Hematopoietic multipotent progenitor cell (in vitro differentiated cells): ENCODE measurements around the gene LAMB4. TPM values are rescaled to one million over a fixed set of nuclear protein-coding genes. Genes with fewer than 3 reads are reported as not detected.
A peak's percentile ranks its signal among the peaks of the same experiment; 100 is the strongest.

Experiments
- DNase-seq, 3 donors: peaks; one replicate each; pipeline ENCODE4 v3.0.0-alpha.2; 2011 to 2015; ENCODE audit warnings: low read depth in 2 of 3, low spot score in 2 of 3
- total RNA-seq: library from RNA; depleted of rRNA; stranded (reverse); fragments of >200 nt; gene quantifications from one replicate; pipeline ENCODE4 v1.2.3, GENCODE V29; 2012

Gene LAMB4
- total RNA-seq, 1 donor: not detected

DNA sequence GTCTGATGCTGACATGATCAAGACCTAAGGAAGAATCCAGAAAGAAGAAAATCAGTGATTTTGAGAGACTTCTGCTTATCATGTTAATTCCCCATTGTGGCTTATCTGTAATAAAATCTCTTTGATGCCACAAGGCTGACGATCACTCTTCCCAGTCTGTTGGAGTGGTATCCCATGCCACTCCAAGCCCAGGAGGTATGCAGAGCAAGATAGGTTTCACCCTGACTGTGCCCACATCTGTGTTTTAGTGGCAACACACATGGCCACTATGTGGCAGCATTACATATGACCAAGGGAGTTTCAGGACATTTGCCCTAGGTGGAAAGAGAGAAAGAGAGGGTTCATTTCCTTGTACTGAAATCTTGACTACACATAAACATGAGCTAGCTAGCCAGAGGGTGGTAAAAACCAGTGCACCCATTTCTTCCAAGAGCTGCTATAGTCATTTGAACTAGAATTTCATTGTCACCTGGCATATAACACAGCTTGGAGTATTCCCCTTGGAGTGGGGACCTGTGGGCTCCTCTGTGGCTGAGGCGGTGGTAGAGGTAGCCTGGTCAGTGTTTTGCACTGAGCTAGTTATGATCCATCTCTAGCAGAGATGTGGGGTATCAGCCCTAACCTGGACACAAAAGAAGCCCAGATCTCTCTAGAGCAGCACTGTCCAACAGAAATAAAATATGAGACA lies 20.8 kb downstream of the LAMB4 start:
- peak in 2 of 3 donors; percentile 18 to 54 for DNase-seq

DNA sequence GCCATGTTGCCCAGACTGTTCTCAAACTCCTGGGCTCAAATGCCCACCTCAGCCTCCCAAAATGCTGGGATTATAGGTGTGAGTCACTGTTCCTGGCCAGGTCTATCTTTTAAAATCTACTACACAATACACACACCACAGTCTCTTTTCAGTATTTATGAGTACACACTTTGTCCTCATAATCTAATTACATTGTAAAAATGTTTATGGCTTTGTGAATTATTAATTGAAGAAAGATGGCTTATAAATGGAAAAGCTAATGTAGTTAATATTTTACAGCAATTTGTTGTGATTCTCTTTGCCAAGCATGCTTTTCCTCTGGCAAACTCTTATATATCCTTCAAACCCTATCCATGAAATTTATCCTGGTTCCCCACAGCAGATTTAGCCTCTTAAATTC lies 22.0 kb downstream of the LAMB4 start:
- DNase-seq: no peak

GRCh38 chr7:108104324-108104723 lies 25.8 kb downstream of the LAMB4 start:
- no peak for DNase-seq

DNA sequence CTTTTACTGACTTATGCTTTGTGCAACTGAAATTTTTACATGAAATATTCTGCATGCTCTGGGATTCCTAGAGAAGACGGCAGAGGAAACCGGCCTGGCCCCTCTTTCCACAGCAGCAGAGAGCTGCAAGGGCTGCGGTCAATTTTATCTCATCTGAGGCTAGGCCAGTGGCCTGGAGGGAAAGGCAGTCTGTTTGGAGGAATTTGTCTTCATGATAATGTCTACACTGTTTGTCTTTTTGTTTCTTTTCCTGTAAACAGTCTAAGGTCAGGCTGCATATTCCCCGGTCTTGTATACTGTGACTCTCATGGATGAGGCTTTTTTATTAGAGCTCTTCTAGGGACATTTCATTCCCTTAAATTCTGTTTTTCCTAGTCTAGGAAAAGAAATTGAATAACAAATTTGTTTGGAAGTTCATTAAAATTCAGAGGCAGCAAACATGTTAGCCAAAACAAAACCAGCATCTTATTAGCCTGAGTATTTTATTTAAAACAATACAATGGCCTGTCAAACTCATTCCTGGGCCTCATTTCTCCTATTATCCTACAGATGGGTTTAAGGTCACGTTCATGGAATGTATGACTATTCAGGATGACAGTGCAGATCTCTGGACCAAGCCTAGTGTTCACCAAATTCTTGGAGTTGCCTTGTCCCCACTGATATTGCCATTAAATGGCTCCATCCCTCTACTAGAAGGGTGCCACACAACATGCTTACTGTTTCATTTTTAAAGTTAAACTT lies 26.4 kb downstream of the LAMB4 start:
- no peak for DNase-seq

GRCh38 chr7:108102671-108103312 lies 27.4 kb downstream of the LAMB4 start:
- no peak for DNase-seq

GRCh38 chr7:108101759-108102158 lies 28.4 kb downstream of the LAMB4 start:
- DNase-seq: no peak

GRCh38 chr7:108099713-108100112 lies 30.4 kb downstream of the LAMB4 start:
- no peak for DNase-seq

DNA sequence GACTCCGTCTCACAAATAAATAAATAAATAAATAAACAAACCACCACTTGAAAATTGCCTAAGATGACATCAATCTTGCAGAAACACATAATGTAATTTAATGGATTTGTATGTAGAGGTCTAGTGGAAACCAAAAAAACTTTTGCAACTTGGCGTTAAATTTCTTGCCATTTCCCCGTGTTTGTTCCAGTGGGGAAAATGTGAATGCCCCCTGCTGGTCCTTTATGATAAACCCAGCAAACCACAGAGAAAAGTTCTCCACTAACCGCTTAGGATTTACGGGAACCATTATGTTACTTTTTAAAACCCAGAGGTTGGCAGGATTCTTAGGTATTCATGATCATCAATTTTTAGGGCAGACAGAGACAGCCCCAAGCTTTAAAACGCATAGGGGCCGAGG lies 32.5 kb downstream of the LAMB4 start:
- peak in 1 of 3 donors; percentile 6 for DNase-seq

DNA sequence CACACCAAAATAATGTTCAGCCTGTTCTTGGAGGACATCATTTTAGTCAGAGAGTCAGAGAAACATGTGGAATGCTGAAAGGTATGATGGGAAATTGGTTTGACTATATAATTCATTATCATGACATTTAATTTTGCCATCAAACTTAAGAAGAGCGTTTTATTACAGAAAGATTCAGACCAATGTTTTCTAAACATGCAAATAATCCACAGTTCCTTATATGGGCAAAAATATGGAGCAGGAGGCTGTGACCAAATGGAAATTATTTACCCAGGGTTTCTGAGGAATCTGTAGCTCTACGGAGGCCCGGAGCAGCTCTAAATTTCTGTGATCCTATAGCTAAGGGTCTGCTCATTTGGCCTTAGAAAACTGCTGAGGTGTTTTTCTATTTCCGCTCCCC lies 33.2 kb downstream of the LAMB4 start:
- DNase-seq: no peak

DNA sequence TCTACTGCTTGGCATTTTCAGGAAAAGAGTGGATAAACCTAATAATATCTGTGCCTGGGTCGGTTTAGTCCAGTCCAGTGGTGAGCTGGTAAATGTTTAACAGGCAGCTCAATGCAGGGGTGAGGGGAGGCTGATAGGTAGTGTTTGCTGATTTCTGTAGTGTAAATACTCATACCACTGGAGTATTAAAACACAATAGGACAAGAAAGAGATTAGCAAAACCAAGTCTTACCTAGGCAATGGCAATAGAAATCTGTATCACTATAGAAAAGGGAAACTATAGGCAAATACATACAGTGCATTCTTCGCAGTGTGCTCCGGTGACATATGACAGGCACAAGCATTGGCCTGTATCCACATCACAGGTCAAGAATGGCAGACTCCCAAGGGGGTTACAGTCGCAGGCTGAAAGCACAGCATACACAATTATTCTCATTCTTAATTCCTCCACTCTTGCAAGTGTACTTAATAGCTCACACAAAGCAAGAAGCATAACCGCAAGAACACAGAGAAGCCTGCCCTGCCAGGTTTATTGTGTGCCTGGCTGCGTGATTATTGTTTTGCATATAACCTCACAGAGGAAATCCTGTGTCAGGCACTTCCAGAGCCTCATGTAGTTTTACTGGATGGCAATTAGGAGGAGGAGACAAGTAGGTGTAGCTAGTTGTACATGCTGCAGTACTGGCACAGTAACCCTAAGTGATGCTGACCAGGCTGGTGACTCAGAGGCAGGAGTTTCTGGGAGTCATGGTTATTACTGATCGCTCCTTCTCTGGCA lies 35.0 kb downstream of the LAMB4 start:
- no peak for DNase-seq

DNA sequence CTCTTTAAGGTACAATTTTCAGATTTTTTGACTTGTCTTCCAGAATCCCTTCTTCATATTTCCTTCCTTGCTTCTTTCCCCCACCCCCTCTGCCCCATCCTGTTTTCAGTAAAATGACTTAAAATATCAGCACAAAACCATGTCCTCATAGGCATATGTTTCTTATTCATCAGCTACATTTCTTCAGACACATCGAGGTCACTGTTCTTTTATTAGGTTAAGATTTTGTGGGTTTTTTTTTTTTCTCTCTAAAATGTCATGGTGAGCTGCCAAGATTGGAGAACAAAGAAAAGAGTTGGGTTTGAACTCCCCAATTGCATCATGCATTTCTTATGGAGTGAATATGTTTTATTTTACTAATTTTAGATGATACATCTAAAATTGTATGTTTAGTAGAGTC lies 35.8 kb downstream of the LAMB4 start:
- DNase-seq: no peak

- DNase-seq: no peak
These were observed 36.3 kb downstream of the LAMB4 start for GRCh38 chr7:108093851-108094331.

- no peak for DNase-seq
These were observed 36.8 kb downstream of the LAMB4 start for GRCh38 chr7:108093341-108093740.

- no peak for DNase-seq
These were observed 38.7 kb downstream of the LAMB4 start for GRCh38 chr7:108091461-108091831.

- no peak for DNase-seq
These were observed 39.2 kb downstream of the LAMB4 start for GRCh38 chr7:108090791-108091460.

GRCh38 chr7:108089381-108089780 lies 40.8 kb downstream of the LAMB4 start:
- no peak for DNase-seq

- DNase-seq: no peak
These were observed 41.4 kb downstream of the LAMB4 start for GRCh38 chr7:108088729-108089128.

DNA sequence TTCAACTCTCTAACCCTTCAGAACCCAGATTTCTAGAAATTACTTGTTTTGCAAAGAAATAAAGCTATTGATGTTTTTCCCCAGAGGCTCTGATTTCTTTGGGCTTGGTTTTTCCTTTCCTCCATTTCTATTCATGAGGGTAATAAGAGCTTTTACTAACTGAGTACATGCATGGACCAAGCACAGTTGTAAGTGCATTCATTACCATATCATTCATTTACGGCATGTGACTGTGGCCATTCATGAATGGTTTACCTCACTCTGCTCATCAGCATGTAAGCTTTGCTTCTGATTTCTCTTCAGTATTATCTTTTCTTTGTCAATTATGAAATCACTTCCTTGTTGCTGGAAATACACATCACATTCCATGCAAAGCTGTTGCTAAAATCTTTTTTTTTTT lies 42.4 kb downstream of the LAMB4 start:
- DNase-seq: no peak

GRCh38 chr7:108086962-108087361 lies 43.2 kb downstream of the LAMB4 start:
- no peak for DNase-seq

GRCh38 chr7:108086546-108086945 lies 43.6 kb downstream of the LAMB4 start:
- no peak for DNase-seq
